HepG2 (cell line): ENCODE measurements around the gene PPP1CA. TPM values are rescaled to one million over a fixed set of nuclear protein-coding genes. Genes with fewer than 3 reads are reported as not detected.

Experiments
- SRY ChIP-seq: sonication (generic); formaldehyde crosslinking; IDR thresholded peaks from 2 replicates; pipeline ENCODE4 v1.8.0; 2022; ENCODE audit warnings: mild to moderate bottlenecking, missing genetic modification reagents
- ZNF317 ChIP-seq: sonication (generic); formaldehyde crosslinking; IDR thresholded peaks from 2 replicates; pipeline ENCODE4 v1.5.0; 2020; ENCODE audit warnings: mild to moderate bottlenecking, missing genetic modification reagents
- polyA plus RNA-seq, 8 experiments: library from polyadenylated mRNA; depleted of rRNA in 3 of 8; stranded (reverse) in 7 of 8; unstranded in 1 of 8; fragments of >200 nt; fragmentation: Illumina TruSeq in 4 of 8; extraction: Trizol in 4 of 8; gene quantifications; 2 replicates each; pipeline versions ENCODE4 v1.2.1 to v1.2.3, GENCODE V29; 2011 to 2016; ENCODE audit warnings: low read depth in 4 of 8, missing spikeins in 1 of 8, mixed read lengths in 1 of 8; ENCODE audit not compliant: insufficient read depth in 1 of 8
- total RNA-seq, 5 experiments: library from RNA; depleted of rRNA; stranded (reverse); fragments of >200 nt; fragmentation: Illumina TruSeq; extraction: Trizol; gene quantifications; 2 replicates each; pipeline ENCODE4 v1.2.3, GENCODE V29; 2016; ENCODE audit warnings: low read depth in 1 of 5
- TF ChIP-seq, protein P1 (sequence below): sonication (generic); formaldehyde crosslinking; IDR thresholded peaks from 2 replicates; pipeline ENCODE4 v1.5.0; 2020; ENCODE audit warnings: mild to moderate bottlenecking, missing genetic modification reagents, moderate library complexity
- TF ChIP-seq, protein P2 (sequence below): sonication (generic); formaldehyde crosslinking; IDR thresholded peaks from 2 replicates; pipeline ENCODE4 v1.5.1; 2020; ENCODE audit warnings: mild to moderate bottlenecking, moderate library complexity, missing genetic modification reagents
- TF ChIP-seq, protein P3 (sequence below): sonication (generic); formaldehyde crosslinking; IDR thresholded peaks from 2 replicates; pipeline ENCODE4 v1.4.0; 2020; ENCODE audit warnings: missing genetic modification reagents
- TF ChIP-seq, protein P4 (sequence below): sonication (generic); formaldehyde crosslinking; IDR thresholded peaks from 2 replicates; pipeline ENCODE4 v1.5.0; 2020; ENCODE audit warnings: mild to moderate bottlenecking, missing genetic modification reagents

PPP1CA gene
- total and polyA plus RNA-seq, 2 of the 13 experiments (the other 11 are each of a cell fraction or from before 2014, with no cell fraction given): 149 to 170 TPM

DNA sequence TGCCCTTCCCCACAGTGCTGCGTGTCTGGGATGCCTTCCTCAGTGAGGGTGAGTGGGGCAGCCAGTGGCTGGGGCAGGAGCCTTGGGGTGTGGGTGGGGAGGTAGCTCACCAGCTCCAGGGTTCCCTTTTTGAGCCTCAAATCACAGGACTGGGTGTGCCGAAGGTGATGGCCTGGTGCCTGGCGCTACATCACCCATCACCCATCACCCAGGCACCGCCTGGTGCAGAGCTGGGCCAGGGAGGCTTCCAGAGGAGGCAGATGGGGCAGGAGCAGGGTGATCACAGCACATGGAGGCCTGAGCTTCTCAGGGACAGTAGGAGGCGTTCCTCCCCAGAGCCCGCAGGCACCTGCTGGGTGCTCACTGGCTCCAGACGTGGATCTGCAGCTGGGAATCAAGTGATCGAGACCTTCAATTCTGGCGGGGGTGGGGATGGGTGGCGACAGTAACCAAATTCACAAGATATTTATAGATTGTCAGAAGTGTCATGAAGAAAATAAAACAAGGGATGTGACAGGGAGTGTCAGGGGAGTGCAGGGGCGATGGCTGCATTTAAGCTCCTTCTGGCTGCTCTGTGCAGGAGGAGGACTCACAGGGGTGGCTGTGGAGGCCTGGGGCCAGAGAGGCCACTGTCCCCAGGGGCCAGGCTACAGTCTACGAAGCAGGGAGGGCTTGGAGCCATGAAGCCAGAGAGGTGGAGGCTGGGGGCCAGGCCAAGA, 5.5 kb upstream of the PPP1CA start (continued):
- TF ChIP-seq, protein P1, sequence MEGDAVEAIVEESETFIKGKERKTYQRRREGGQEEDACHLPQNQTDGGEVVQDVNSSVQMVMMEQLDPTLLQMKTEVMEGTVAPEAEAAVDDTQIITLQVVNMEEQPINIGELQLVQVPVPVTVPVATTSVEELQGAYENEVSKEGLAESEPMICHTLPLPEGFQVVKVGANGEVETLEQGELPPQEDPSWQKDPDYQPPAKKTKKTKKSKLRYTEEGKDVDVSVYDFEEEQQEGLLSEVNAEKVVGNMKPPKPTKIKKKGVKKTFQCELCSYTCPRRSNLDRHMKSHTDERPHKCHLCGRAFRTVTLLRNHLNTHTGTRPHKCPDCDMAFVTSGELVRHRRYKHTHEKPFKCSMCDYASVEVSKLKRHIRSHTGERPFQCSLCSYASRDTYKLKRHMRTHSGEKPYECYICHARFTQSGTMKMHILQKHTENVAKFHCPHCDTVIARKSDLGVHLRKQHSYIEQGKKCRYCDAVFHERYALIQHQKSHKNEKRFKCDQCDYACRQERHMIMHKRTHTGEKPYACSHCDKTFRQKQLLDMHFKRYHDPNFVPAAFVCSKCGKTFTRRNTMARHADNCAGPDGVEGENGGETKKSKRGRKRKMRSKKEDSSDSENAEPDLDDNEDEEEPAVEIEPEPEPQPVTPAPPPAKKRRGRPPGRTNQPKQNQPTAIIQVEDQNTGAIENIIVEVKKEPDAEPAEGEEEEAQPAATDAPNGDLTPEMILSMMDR (CRISPR knock-in tag): peak; percentile 66
- TF ChIP-seq, protein P2, sequence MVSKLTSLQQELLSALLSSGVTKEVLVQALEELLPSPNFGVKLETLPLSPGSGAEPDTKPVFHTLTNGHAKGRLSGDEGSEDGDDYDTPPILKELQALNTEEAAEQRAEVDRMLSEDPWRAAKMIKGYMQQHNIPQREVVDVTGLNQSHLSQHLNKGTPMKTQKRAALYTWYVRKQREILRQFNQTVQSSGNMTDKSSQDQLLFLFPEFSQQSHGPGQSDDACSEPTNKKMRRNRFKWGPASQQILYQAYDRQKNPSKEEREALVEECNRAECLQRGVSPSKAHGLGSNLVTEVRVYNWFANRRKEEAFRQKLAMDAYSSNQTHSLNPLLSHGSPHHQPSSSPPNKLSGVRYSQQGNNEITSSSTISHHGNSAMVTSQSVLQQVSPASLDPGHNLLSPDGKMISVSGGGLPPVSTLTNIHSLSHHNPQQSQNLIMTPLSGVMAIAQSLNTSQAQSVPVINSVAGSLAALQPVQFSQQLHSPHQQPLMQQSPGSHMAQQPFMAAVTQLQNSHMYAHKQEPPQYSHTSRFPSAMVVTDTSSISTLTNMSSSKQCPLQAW: 0 out of 2 replicates have a peak, but pooled peaks have one; percentile 23
- TF ChIP-seq, protein P3, sequence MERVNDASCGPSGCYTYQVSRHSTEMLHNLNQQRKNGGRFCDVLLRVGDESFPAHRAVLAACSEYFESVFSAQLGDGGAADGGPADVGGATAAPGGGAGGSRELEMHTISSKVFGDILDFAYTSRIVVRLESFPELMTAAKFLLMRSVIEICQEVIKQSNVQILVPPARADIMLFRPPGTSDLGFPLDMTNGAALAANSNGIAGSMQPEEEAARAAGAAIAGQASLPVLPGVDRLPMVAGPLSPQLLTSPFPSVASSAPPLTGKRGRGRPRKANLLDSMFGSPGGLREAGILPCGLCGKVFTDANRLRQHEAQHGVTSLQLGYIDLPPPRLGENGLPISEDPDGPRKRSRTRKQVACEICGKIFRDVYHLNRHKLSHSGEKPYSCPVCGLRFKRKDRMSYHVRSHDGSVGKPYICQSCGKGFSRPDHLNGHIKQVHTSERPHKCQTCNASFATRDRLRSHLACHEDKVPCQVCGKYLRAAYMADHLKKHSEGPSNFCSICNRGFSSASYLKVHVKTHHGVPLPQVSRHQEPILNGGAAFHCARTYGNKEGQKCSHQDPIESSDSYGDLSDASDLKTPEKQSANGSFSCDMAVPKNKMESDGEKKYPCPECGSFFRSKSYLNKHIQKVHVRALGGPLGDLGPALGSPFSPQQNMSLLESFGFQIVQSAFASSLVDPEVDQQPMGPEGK: no peak
- TF ChIP-seq, protein P4, sequence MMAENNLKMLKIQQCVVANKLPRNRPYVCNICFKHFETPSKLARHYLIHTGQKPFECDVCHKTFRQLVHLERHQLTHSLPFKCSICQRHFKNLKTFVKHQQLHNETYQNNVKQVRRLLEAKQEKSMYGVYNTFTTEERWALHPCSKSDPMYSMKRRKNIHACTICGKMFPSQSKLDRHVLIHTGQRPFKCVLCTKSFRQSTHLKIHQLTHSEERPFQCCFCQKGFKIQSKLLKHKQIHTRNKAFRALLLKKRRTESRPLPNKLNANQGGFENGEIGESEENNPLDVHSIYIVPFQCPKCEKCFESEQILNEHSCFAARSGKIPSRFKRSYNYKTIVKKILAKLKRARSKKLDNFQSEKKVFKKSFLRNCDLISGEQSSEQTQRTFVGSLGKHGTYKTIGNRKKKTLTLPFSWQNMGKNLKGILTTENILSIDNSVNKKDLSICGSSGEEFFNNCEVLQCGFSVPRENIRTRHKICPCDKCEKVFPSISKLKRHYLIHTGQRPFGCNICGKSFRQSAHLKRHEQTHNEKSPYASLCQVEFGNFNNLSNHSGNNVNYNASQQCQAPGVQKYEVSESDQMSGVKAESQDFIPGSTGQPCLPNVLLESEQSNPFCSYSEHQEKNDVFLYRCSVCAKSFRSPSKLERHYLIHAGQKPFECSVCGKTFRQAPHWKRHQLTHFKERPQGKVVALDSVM (CRISPR knock-in tag): 0 out of 2 replicates have a peak, but pooled peaks have one; percentile 27
- 0 out of 2 replicates have a peak, but pooled peaks have one; percentile 31 for TF ChIP-seq SRY (CRISPR knock-in tag)
- TF ChIP-seq ZNF317 (CRISPR knock-in tag): no peak
